Fibroblast of skin of scalp (primary cell): ENCODE results near the gene NUBP1.

Experiments
- DNase-seq: peaks from one replicate; pipeline ENCODE4 v3.0.0-alpha.2; 2013

NUBP1 gene

GRCh38 chr16:10808218-10808617, 64.6 kb downstream of the NUBP1 start:
- DNase-seq, result no peak

- DNase-seq, result no peak
Measured at GRCh38 chr16:10808850-10809249, 65.2 kb downstream of the NUBP1 start.

GRCh38 chr16:10809706-10810105, 66.1 kb downstream of the NUBP1 start:
- DNase-seq, result no peak

DNA sequence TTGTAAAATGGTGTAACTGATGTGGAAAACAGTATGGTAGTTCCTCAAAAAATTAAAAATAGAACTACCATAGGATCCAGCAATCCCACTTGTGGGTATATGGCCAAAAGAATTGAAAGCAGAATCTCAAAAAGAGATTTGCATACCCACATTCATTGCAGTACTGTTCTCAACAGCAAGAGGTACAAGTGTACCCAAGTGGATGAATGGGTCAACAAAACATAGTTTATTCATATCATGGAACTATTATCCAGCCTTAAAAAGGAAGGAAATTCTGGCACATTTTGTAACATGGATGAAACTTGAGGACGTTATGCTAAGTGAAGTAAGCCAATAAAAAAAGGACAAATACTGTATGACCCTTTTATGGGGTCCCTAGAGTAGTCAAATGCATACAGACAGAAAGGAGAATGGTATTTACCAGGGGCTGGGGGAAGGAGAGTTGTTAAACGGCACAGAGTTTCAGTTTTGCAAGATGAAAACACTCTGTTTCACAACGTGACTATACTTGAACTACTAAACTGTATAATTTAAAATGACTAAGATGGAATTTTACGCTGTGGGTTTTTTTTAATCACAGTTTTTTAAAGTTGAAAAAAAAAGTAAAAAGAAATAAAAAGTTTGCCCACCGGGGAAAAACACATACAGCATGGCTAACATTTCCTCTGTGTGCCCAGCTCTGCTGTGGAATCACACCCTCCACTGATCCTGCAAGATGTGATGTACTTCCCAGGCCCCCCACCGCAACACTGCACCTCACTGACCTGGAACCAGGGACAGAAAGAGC, 68.9 kb downstream of the NUBP1 start:
- no peak for DNase-seq

DNA sequence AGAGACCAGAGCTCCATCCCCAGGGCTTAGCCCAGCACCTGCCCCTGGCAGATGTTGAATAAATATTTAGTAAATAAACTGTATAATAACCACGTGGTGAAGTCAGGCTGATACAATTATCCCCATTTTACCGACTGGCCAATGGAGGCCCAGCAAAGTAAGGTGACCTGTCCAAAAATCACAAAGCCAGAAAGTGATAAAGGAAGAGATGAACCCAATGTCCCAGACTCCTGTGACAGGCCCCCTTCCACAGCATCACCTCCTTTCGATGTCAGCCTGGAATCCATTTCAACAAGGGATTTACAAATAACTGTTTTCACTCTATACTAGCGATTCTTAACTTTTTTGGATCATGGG, 69.4 kb downstream of the NUBP1 start:
- no peak for DNase-seq

- no peak for DNase-seq
Measured at GRCh38 chr16:10817514-10817913, 73.9 kb downstream of the NUBP1 start.

GRCh38 chr16:10817963-10818941, 74.6 kb downstream of the NUBP1 start, which contains the start of gene TVP23A:
Gene TVP23A (minus strand): TSS chr16:10818794. CDS start chr16:10818493, 301 bp downstream.
- no peak for DNase-seq
